DMS 273 treated with DMSO at 0.1 percent for 48 hours (cell line): Measurements from ENCODE around the gene PCNA.

Source experiments
- DNase-seq: peaks from one replicate; lab custom pipeline; 2025; lab: John Stamatoyannopoulos, UW

Gene PCNA

GRCh38 chr20:5065166-5065878, 54.4 kb downstream of the PCNA start:
- no peak for DNase-seq
